GM21786 (cell line): ENCODE data around the gene ALDH16A1.

Experiments used
- ATAC-seq: cut with Tn5 transposase; IDR thresholded peaks from one replicate; pipeline ENCODE4 v1.9.1; 2021; ENCODE audit not compliant: unreplicated experiment

Gene ALDH16A1

DNA sequence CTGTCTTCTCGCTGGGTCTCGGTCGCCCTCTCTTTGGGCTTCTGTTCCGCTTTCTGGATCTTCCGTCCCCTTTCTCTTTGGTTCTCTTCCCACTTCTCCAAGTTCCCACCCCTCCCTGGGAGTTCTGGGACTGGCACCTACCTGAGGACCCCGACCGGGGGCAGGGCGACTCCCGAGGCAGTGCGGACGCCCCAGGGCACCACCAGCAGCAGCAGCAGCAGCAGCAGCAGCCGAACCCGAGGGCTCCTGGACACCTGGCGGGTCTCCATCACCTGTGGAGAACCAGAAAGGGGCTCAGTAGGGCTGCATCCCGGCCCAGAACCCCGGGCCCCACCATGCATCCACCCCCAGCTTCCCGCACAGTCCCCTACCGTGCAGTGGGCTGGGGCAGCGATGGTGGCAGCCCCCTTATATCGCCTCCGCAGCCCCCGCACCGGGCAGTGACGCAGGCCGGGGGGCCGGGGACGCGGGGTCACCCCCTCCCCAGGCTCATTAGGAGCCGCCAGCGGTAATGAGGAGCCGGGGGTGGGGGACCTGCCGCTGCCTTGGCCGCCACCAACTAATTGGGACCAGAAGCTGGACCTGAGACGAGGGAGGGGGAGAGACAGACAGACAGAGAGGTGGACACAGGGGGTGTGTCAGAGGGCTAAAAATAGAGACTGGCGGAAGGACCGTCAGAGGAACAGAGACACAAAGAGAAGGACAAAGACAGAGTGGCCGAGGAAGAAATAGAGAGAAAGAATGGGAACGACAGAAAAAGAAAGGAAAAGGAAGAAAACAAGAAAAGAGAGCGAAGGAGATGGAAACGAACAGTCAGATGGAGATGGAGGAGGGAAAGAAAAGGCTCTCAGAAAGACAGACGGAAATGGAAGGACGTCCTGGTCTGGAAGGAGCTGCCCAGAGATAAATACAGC, 29.7 kb upstream of the ALDH16A1 start, which contains the start of gene PTH2:
TSS of gene PTH2 (minus strand) at position 371 of the 914 bp plus-strand sequence. CDS start at position 269, 102 bp downstream.
- ATAC-seq, result no peak

- no peak for ATAC-seq
These were observed 29.1 kb upstream of the ALDH16A1 start for GRCh38 chr19:49423985-49424303.

GRCh38 chr19:49425178-49425577, 27.8 kb upstream of the ALDH16A1 start, which contains the start of gene GFY:
Gene GFY (plus strand): TSS chr19:49425388. CDS start chr19:49426431, 1,043 bp downstream.
- ATAC-seq, result no peak

- no peak for ATAC-seq
These were observed 27.0 kb upstream of the ALDH16A1 start for GRCh38 chr19:49425922-49426592.

- ATAC-seq, result no peak
These were observed 25.7 kb upstream of the ALDH16A1 start for GRCh38 chr19:49427339-49427738.

DNA sequence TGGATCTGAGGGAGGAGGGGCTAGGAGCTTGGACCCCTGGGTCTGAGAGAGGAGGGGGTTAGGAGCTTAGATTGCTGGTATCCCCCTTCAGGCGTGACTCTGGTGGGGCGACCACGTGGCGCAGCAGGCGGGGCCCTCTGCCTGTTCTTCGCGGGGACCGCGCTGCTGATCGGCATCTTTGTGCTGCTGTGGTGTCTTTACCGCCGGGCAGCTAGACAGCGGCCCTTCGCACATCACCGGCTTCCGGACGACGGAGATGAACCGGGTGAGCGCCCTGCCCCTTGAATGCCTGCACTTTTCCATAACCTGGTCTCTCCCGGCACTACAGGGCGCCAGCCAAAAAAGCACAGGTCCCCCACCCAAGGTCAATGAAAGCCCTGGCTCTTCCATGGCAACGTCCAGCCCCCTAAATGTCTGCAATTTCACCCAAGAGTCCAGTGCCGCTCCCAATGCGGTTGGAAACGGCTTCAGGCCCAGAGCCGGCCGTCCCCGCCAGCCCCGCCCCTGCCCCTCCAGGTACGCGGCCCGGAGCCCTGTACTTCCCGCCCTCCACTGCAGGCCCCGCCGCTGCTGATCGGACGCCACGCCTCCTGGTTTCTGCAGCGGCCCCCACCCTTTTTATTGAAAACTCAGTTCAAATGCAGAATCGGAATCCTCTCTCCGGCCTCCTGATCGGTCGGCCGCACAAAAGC, 25.0 kb upstream of the ALDH16A1 start:
- no peak for ATAC-seq

DNA sequence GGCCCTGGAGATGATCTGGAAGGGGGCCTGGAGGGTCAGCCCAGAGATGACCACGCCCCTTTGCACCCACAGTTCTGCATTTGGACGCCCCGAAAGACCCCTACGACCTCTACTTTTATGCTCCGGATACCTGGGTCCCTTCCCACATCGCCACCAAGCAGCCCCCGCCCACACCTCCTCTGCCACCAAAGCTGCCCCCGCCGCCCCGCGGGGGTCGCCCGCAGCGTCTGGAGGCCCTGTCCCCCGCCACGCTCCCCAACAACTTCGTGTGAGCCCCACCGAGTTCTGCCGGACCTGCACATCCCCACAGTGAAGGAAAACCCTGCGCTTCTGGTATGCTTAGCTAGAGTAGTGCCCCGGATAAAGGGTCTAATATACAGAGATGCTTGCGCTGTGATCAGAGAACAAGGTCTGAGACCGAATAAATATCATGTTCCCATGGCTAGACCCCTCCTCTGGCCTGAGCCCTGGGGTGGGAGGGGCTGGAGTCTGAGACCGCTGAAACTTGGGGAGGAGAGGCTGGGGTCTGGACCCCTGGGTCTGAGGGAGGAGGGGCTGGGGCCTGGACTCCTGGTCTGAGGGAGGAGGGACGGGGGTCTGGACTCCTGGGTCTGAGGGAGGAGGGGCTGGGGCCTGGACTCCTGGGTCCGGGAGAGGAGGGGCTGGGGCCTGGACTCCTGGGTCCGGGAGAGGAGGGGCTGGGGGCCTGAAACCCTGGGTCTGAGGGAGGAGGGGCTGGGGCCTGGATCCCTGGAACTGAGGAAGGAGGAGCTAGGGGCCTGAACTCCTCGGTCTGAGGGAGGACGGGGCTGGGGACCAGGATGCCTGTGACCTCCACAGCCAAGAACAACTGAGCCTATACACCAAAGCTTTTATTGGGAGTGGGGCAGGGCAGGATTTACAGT, 24.2 kb upstream of the ALDH16A1 start:
- ATAC-seq, result no peak

DNA sequence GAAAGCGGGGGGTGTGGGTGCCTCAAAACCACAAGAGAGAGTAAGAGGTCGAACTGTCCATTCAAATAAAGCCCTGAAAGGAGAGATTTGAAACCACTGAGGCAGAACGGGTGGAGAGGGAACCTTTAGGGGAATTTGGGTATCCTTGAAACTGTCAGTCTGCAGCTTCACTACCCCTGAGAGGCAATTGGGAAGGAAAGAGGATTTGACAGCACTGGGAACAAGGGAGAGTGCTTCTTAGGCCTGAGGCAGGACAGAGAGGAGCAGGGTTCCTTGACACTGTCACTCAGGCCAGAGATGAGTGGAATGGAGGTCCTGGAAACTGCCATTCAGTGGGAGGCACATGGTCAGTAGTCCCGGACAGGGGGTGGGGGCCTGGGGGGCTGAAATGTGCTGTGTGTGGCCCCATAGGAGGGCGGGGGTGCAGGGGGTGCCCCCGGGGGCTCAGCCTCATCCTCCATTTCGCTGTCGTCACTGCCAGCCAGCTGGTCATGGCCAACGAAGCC, 22.8 kb upstream of the ALDH16A1 start:
- ATAC-seq, result no peak

GRCh38 chr19:49430678-49431329, 22.2 kb upstream of the ALDH16A1 start:
- ATAC-seq, result no peak

DNA sequence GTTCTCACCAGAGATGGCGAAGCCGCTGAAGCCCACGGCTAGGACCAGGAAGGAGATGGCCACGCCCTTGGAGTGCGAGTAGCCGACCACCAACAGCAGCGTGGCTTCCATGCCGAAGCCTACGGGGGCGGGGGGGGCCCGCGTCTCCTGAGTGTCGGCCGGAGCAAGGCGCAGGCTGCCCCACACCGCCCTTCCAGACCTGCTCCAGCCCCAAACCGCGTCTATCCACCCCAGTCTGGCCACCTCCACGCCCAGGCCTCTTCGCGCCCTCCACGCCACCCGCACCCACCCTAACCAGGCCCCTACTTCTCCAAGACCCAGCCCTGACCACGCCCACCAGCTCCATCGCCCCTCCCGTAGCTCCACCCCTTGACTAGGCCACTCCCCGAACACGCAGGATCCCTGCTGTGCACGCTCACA, 21.7 kb upstream of the ALDH16A1 start:
- no peak for ATAC-seq

- no peak for ATAC-seq
These were observed 20.6 kb upstream of the ALDH16A1 start for GRCh38 chr19:49432141-49433073.

- ATAC-seq, result no peak
These were observed 19.7 kb upstream of the ALDH16A1 start for GRCh38 chr19:49433240-49433901.

GRCh38 chr19:49434907-49435583, 18.0 kb upstream of the ALDH16A1 start:
- ATAC-seq, result no peak

DNA sequence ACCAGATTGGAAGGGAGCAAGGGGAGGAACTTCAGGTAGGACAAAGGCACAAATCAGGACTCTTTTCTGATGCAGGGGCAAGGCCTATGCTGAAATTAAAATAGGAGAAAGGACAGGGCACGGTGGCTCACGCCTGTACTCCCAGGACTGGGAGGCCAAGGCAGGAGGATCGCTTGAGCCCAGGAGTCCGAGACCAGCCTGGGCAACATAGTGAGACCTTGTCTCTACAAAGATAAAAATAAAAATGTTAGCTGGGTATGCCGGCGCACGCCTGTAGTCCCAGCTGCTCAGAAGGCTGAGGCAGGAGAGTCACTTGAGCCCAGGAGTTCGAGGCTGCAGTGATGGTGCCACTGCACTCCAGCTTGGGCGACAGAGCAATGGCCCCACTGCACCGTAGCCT, 17.4 kb upstream of the ALDH16A1 start:
- no peak for ATAC-seq

DNA sequence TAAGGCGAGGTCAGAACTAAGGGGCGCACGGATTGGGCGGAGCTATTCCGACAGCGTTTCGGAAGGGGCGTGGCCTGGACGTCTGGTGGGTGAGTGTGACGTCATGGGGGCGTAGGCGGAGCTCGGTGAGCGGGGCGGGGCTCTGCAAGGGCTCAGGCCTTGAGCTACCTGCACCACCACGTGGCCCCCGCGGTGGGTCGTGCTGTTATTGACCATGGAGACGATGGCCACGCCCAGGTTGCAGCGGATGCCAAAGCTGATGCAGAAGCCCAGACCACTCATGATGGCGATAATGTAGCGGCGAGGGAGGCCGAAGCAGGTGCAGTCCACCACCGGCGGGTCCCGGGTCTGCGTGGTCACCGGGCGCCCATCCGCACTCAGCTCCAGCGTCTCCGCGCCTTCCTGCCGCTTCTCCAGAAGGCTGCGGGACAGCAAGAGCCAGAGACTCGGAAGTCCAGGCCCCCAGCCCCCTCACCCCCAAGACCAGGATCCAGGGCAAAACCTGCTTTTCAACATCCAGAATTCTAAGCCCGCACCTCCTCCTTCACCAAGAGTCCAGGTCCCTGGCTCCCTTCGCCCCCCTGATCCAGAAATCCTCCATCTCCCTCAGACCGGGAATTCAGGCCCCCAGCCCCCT, 16.5 kb upstream of the ALDH16A1 start:
- no peak for ATAC-seq

- ATAC-seq, result no peak
These were observed 15.8 kb upstream of the ALDH16A1 start for GRCh38 chr19:49437231-49437630.

GRCh38 chr19:49438261-49438660, 14.8 kb upstream of the ALDH16A1 start:
- no peak for ATAC-seq
